Endothelial cell of umbilical vein (primary cell): ENCODE data around the gene SYCP3. TPM values are rescaled to one million over a fixed set of nuclear protein-coding genes. Genes with fewer than 3 reads are reported as not detected.

Source experiments
- BruUV-seq: library from RNA; stranded (reverse); fragments of 400-500 nt; replicated peaks from 2 replicates; lab custom pipeline; 2021; lab: Mats Ljungman, UMichigan
- CTCF ChIA-PET: fragments of 300-600, 350-600 bp; sonication (Branson Sonifier 250); formaldehyde crosslinking; loops from one replicate; lab custom pipeline; 2021; ENCODE audit warnings: antibody characterized with exemption, inconsistent platforms; lab: Charles Lee
- POLR2A ChIA-PET: fragments of 300-600, 350-600 bp; sonication (Branson Sonifier 250); formaldehyde crosslinking; loops from one replicate; lab custom pipeline; 2021; ENCODE audit warnings: antibody characterized with exemption, inconsistent platforms; lab: Charles Lee
- DNase-seq: peaks from one replicate; pipeline ENCODE4 v3.0.0-alpha.2; 2011; ENCODE audit warnings: low read depth, low spot score
- FAIRE-seq: peaks from 2 replicates; lab custom pipeline; 2011; peaks lifted over from hg19 to GRCh38; lab: Jason Lieb, UNC
- H2AFZ ChIP-seq: 2 replicates; pipeline ENCODE4 v1.6.0; 2012; ENCODE audit warnings: low read depth, low read length, control low read depth, inconsistent platforms
- H3K27ac ChIP-seq: 2 replicates; pipeline ENCODE4 v1.5.1; 2011; ENCODE audit warnings: low read depth, mild to moderate bottlenecking, control low read depth, low read length, moderate library complexity; ENCODE audit not compliant: insufficient read depth
- H3K27me3 ChIP-seq, 2 experiments: 2 replicates each; pipeline versions ENCODE4 v1.6.0 to v1.6.1; 2011; ENCODE audit warnings: low read length in 2 of 2, mixed read lengths in 1 of 2; ENCODE audit not compliant: control insufficient read depth in 2 of 2, insufficient read depth in 2 of 2
- H3K36me3 ChIP-seq, 2 experiments: 2 replicates in 1 of 2; 3 replicates in 1 of 2; pipeline ENCODE4 v1.5.1; 2011; ENCODE audit warnings: low read length in 2 of 2, mild to moderate bottlenecking in 1 of 2, moderate library complexity in 1 of 2; ENCODE audit not compliant: control insufficient read depth in 2 of 2, insufficient read depth in 2 of 2; ENCODE audit errors: extremely low read depth in 1 of 2
- H3K4me1 ChIP-seq: 3 replicates; pipeline ENCODE4 v1.5.1; 2011; ENCODE audit warnings: mild to moderate bottlenecking, low read length; ENCODE audit not compliant: control insufficient read depth, insufficient read depth; ENCODE audit errors: extremely low read depth
- H3K4me2 ChIP-seq: 2 replicates; pipeline ENCODE4 v1.6.1; 2011; ENCODE audit warnings: low read length, control low read depth, mixed read lengths; ENCODE audit not compliant: insufficient read depth
- H3K4me3 ChIP-seq, 3 experiments: fragments of 200-600 bp in 1 of 3; sonication (generic), shearing (Covaris generic) in 1 of 3; replicated peaks in 1 of 3; 2 replicates each; pipeline ENCODE4 v1.5.1; 2011 to 2016; ENCODE audit warnings: control low read depth in 3 of 3, low read length in 3 of 3, mild to moderate bottlenecking in 2 of 3, inconsistent platforms in 1 of 3, low read depth in 1 of 3, moderate library complexity in 1 of 3; ENCODE audit not compliant: insufficient read depth in 1 of 3
- H3K79me2 ChIP-seq: 2 replicates; pipeline ENCODE4 v1.6.0; 2012; ENCODE audit warnings: low read length, inconsistent platforms; ENCODE audit not compliant: control insufficient read depth, insufficient read depth
- H3K9ac ChIP-seq: replicated peaks from 2 replicates; pipeline ENCODE3; 2011; ENCODE audit warnings: low read length, control low read depth; ENCODE audit not compliant: insufficient read depth; ENCODE audit errors: extremely low read depth
- H3K9me1 ChIP-seq: replicated peaks from 3 replicates; pipeline ENCODE4 v1.6.0; 2011; ENCODE audit warnings: mild to moderate bottlenecking, low read length; ENCODE audit not compliant: control insufficient read depth, insufficient read depth; ENCODE audit errors: extremely low read depth
- H3K9me3 ChIP-seq: replicated peaks from 2 replicates; pipeline ENCODE4 v1.5.1; 2012; ENCODE audit warnings: low read length, inconsistent platforms; ENCODE audit not compliant: control insufficient read depth, insufficient read depth
- H4K20me1 ChIP-seq: replicated peaks from 2 replicates; pipeline ENCODE3; 2011; ENCODE audit warnings: mild to moderate bottlenecking, low read length; ENCODE audit not compliant: control insufficient read depth, insufficient read depth; ENCODE audit errors: extremely low read depth
- EZH2 ChIP-seq: IDR thresholded peaks from 2 replicates; pipeline ENCODE4 v1.6.1; 2012; ENCODE audit warnings: borderline replicate concordance, low read depth, mild to moderate bottlenecking, moderate library complexity, low read length, inconsistent platforms; ENCODE audit not compliant: severe bottlenecking
- FOS ChIP-seq: IDR thresholded peaks from 2 replicates; pipeline ENCODE4 v1.6.1; 2011; ENCODE audit warnings: mild to moderate bottlenecking, low read length, moderate library complexity, borderline replicate concordance; ENCODE audit not compliant: insufficient read depth
- GATA2 ChIP-seq: IDR thresholded peaks from 2 replicates; pipeline ENCODE4 v1.7.0; 2011; ENCODE audit warnings: low read depth, mild to moderate bottlenecking, moderate library complexity, mixed read lengths, low read length; ENCODE audit not compliant: insufficient read length, insufficient read depth
- JUN ChIP-seq: IDR thresholded peaks from 2 replicates; pipeline ENCODE4 v1.6.1; 2011; ENCODE audit warnings: borderline replicate concordance, low read depth; ENCODE audit not compliant: insufficient read length, insufficient read depth
- MYC ChIP-seq: IDR thresholded peaks from one replicate; pipeline ENCODE4 v1.6.1; 2011; ENCODE audit warnings: mild to moderate bottlenecking, low read depth, low read length
- POLR2A ChIP-seq: IDR thresholded peaks from 2 replicates; pipeline ENCODE4 v1.6.1; 2012; ENCODE audit warnings: low read depth, mild to moderate bottlenecking, control low read depth, low read length
- POLR2AphosphoS5 ChIP-seq: IDR thresholded peaks from 2 replicates; pipeline ENCODE4 v1.6.1; 2012; ENCODE audit warnings: low read depth, mild to moderate bottlenecking, control low read depth, low read length, moderate library complexity; ENCODE audit not compliant: insufficient read depth
- dilution Hi-C: fragments of 300-500 bp; cut with MboI; formaldehyde crosslinking; loops from one replicate; pipeline ENCODE4 v1.15.0; 2019; ENCODE audit warnings: low sequenced_read_pairs; ENCODE audit not compliant: extremely low pct_ligation_motif_present
- intact Hi-C: fragments of 100-400 bp; cut with micrococcal nuclease; formaldehyde crosslinking; loops from one replicate; pipeline ENCODE4 v1.10.0; 2022
- polyA plus RNA-seq, 4 experiments: library from polyadenylated mRNA; depleted of rRNA in 3 of 4; stranded (reverse) in 3 of 4; unstranded in 1 of 4; fragments of >200 nt; gene quantifications; 2 replicates each; pipeline versions ENCODE4 v1.2.1 to v1.2.3, GENCODE V29; 2011 to 2012; ENCODE audit warnings: missing spikeins in 1 of 4
- total RNA-seq: library from RNA; stranded (reverse); gene quantifications from 2 replicates; pipeline ENCODE4 v1.2.3, GENCODE V29; 2021
- TF ChIP-seq, protein P1 (sequence below): IDR thresholded peaks from 2 replicates; pipeline ENCODE4 v1.6.1; 2011; ENCODE audit not compliant: insufficient read depth, insufficient read length
- TF ChIP-seq, protein P2 (sequence below), 2 donors: IDR thresholded peaks; 1 replicate in 1 of 2; 2 replicates in 1 of 2; pipeline ENCODE4 v1.5.1; 2011; ENCODE audit warnings: low read length in 2 of 2, mild to moderate bottlenecking in 2 of 2, moderate library complexity in 2 of 2, control low read depth in 1 of 2, inconsistent platforms in 1 of 2, low read depth in 1 of 2; ENCODE audit not compliant: insufficient read depth in 1 of 2; ENCODE audit errors: extremely low read depth in 1 of 2

Gene SYCP3
- total and polyA plus RNA-seq, 2 donors (not counting 3 experiments of a cell fraction or from before 2014, with no cell fraction given), result 0.29 TPM; not detected in 1

DNA sequence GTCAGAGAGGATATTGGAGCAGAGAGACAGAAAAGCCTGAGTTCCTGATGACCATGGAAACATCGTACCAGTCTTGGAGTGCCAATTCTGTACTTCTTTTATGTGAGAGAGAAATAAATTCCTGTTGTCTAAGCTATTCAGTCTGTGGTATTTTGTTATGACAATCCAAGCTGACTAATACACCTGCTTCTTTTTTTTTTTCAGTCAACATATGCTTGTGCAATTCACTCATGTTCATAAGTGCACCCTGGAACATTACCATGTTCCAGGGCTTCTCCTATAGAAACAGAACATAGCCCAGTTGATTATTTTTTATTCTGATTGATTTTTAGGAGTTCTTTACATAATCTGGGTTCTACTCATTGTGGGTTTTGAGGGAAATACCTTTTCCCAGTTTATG, 43.6 kb downstream of the SYCP3 start:
- Histone ChIP-seq H3K27me3 (no peaks in the 10 kb centered on the region), H3K4me2 (no peak overlapping the region), H3K4me1 (peaks cover 6% of the 10 kb centered on the region), H3K79me2 (peaks cover 13% of the 10 kb centered on the region), H3K36me3 (no peaks in the 10 kb centered on the region), H3K9me1 (no peaks in the 10 kb centered on the region), H3K9me3 (no peaks in the 10 kb centered on the region), H3K4me3 (no peak overlapping the region), H3K9ac (no peak overlapping the region), H3K27ac (no peak overlapping the region), H2AFZ (no peak overlapping the region), H4K20me1 (no peaks in the 10 kb centered on the region)
- TF ChIP-seq JUN, result no peak
- TF ChIP-seq POLR2A, result no peak
- TF ChIP-seq MYC, result no peak
- TF ChIP-seq EZH2, result no peak
- TF ChIP-seq, protein P1, sequence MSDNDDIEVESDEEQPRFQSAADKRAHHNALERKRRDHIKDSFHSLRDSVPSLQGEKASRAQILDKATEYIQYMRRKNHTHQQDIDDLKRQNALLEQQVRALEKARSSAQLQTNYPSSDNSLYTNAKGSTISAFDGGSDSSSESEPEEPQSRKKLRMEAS, result no peak
- no peak for TF ChIP-seq GATA2
- no peak for TF ChIP-seq POLR2AphosphoS5
- no peak for TF ChIP-seq FOS
- TF ChIP-seq, protein P2, sequence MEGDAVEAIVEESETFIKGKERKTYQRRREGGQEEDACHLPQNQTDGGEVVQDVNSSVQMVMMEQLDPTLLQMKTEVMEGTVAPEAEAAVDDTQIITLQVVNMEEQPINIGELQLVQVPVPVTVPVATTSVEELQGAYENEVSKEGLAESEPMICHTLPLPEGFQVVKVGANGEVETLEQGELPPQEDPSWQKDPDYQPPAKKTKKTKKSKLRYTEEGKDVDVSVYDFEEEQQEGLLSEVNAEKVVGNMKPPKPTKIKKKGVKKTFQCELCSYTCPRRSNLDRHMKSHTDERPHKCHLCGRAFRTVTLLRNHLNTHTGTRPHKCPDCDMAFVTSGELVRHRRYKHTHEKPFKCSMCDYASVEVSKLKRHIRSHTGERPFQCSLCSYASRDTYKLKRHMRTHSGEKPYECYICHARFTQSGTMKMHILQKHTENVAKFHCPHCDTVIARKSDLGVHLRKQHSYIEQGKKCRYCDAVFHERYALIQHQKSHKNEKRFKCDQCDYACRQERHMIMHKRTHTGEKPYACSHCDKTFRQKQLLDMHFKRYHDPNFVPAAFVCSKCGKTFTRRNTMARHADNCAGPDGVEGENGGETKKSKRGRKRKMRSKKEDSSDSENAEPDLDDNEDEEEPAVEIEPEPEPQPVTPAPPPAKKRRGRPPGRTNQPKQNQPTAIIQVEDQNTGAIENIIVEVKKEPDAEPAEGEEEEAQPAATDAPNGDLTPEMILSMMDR (IDR thresholded peaks at IDR 0.05; ENCODE audit: extremely low read depth in 1 of 2, insufficient read depth in 1 of 2, low read depth in 1 of 2, low read length in 2 of 2), result no peak
- intact Hi-C loops (loop anchor here (1.0 to 10.0 kb wide), 3 partner anchors 135 to 1121 kb away; partner anchors contain the start of genes ARL1, GAS2L3 and GNPTAB), dilution Hi-C loops (no loop called here)
- ChIA-PET CTCF (interaction anchor here (0.6 kb wide), 1 partner anchor 63 kb away, joined by 3 read pairs; no protein-coding TSS in a partner anchor), POLR2A (no interaction called here)
- FAIRE-seq (no peak), DNase-seq (no peak)
- BruUV-seq, result no TSS peak
